ENCODE measurements around the gene PIK3R3. TPM values are rescaled to one million over a fixed set of nuclear protein-coding genes. Genes with fewer than 3 reads are reported as not detected.

PIK3R3 gene
- total RNA-seq, 1 donor from 2014 or later, result 54.1 TPM

GRCh38 chr1:46160212-46160611, 27.8 kb upstream of the PIK3R3 start:
- Mint-ChIP-seq H3K4me3 (ENCODE audit: low read depth) (no peak overlapping the region), H3K27me3 (peaks cover 15% of the 10 kb centered on the region), H3K27ac (no peak overlapping the region), H3K36me3 (ENCODE audit: insufficient read depth) (no peaks in the 10 kb centered on the region), H3K4me1 (ENCODE audit: low read depth) (no peaks in the 10 kb centered on the region), H3K9me3 (ENCODE audit: low read depth) (no peaks in the 10 kb centered on the region)
- no peak for DNase-seq (ENCODE audit: low spot score, unreplicated experiment)
- no peak for TF ChIP-seq CTCF (IDR thresholded peaks at IDR 0.05; ENCODE audit: unreplicated experiment)

GRCh38 chr1:46159516-46159915, 27.1 kb upstream of the PIK3R3 start:
- no peaks in the 10 kb centered on the region for H3K36me3 Mint-ChIP-seq (ENCODE audit: insufficient read depth)
- H3K4me1 Mint-ChIP-seq (ENCODE audit: low read depth), result no peaks in the 10 kb centered on the region
- no peaks in the 10 kb centered on the region for H3K9me3 Mint-ChIP-seq (ENCODE audit: low read depth)
- no peak for DNase-seq (ENCODE audit: low spot score, unreplicated experiment)
- no peak overlapping the region for H3K4me3 Mint-ChIP-seq (ENCODE audit: low read depth)
- H3K27ac Mint-ChIP-seq, result no peak overlapping the region
- no peak for TF ChIP-seq CTCF (IDR thresholded peaks at IDR 0.05; ENCODE audit: unreplicated experiment)
- peaks cover 9% of the 10 kb centered on the region for H3K27me3 Mint-ChIP-seq

- TF ChIP-seq CTCF (IDR thresholded peaks at IDR 0.05; ENCODE audit: unreplicated experiment), result no peak
- no peak for DNase-seq (ENCODE audit: low spot score, unreplicated experiment)
- H3K9me3 Mint-ChIP-seq (ENCODE audit: low read depth), result no peaks in the 10 kb centered on the region
- H3K27ac Mint-ChIP-seq, result no peak overlapping the region
- H3K27me3 Mint-ChIP-seq, result peaks cover 6% of the 10 kb centered on the region
- no peaks in the 10 kb centered on the region for H3K36me3 Mint-ChIP-seq (ENCODE audit: insufficient read depth)
- H3K4me3 Mint-ChIP-seq (ENCODE audit: low read depth), result no peak overlapping the region
- H3K4me1 Mint-ChIP-seq (ENCODE audit: low read depth), result no peaks in the 10 kb centered on the region
These were observed 26.2 kb upstream of the PIK3R3 start for GRCh38 chr1:46158312-46159281.

GRCh38 chr1:46157916-46158311, 25.5 kb upstream of the PIK3R3 start:
- H3K4me1 Mint-ChIP-seq (ENCODE audit: low read depth), result no peaks in the 10 kb centered on the region

GRCh38 chr1:46153732-46154131, 21.3 kb upstream of the PIK3R3 start:
- H3K9me3 Mint-ChIP-seq (ENCODE audit: low read depth), result no peaks in the 10 kb centered on the region
- TF ChIP-seq CTCF (IDR thresholded peaks at IDR 0.05; ENCODE audit: unreplicated experiment), result no peak
- no peak overlapping the region for H3K27ac Mint-ChIP-seq
- DNase-seq (ENCODE audit: low spot score, unreplicated experiment), result no peak
- H3K27me3 Mint-ChIP-seq, result peaks cover 4% of the 10 kb centered on the region
- no peaks in the 10 kb centered on the region for H3K36me3 Mint-ChIP-seq (ENCODE audit: insufficient read depth)
- H3K4me1 Mint-ChIP-seq (ENCODE audit: low read depth), result no peaks in the 10 kb centered on the region
- H3K4me3 Mint-ChIP-seq (ENCODE audit: low read depth), result no peak overlapping the region

More at GRCh38 chr1:46157916-46158311, 25.5 kb upstream of the PIK3R3 start:
- no peaks in the 10 kb centered on the region for H3K36me3 Mint-ChIP-seq (ENCODE audit: insufficient read depth)
- H3K27ac Mint-ChIP-seq, result no peak overlapping the region
- no peaks in the 10 kb centered on the region for H3K9me3 Mint-ChIP-seq (ENCODE audit: low read depth)
- peaks cover 4% of the 10 kb centered on the region for H3K27me3 Mint-ChIP-seq
- H3K4me3 Mint-ChIP-seq (ENCODE audit: low read depth), result no peak overlapping the region
- DNase-seq (ENCODE audit: low spot score, unreplicated experiment), result no peak
- TF ChIP-seq CTCF (IDR thresholded peaks at IDR 0.05; ENCODE audit: unreplicated experiment), result no peak
